GM19468 (cell line): ENCODE measurements around the gene MYL7.
"Not testable (repeated sequence)": the region's sequence is repeated elsewhere in the genome, so short reads cannot be mapped to it uniquely, and the experiment has no call there.

Experiments used
- ATAC-seq: cut with Tn5 transposase; IDR thresholded peaks from one replicate; pipeline ENCODE4 v1.9.1; 2021; ENCODE audit warnings: mild to moderate bottlenecking, moderate library complexity, moderate number of reproducible peaks; ENCODE audit not compliant: unreplicated experiment; ENCODE audit errors: extremely low read depth

The MYL7 gene

GRCh38 chr7:44141221-44141850 is at the start of gene MYL7:
MYL7 (minus strand) TSS chr7:44141332; CDS start chr7:44141305, 27 bp downstream.
- no peak for ATAC-seq

GRCh38 chr7:44189993-44190872 is 49.1 kb upstream of the MYL7 start:
- ATAC-seq: no peak

- no peak for ATAC-seq
These were observed 48.3 kb upstream of the MYL7 start, which contains the start of gene GCK for GRCh38 chr7:44189286-44189992. GCK (minus strand) TSS chr7:44189439; CDS start chr7:44188953, 486 bp downstream.

GRCh38 chr7:44188480-44189225 is 47.5 kb upstream of the MYL7 start:
- no peak for ATAC-seq

- ATAC-seq: no peak
These were observed 46.7 kb upstream of the MYL7 start for GRCh38 chr7:44187636-44188416.

- ATAC-seq: no peak
These were observed 45.6 kb upstream of the MYL7 start for GRCh38 chr7:44186736-44187135.

- no peak for ATAC-seq
These were observed 44.6 kb upstream of the MYL7 start for GRCh38 chr7:44185729-44186128.

- no peak for ATAC-seq
These were observed 43.8 kb upstream of the MYL7 start for GRCh38 chr7:44184873-44185446.

- no peak for ATAC-seq
These were observed 43.2 kb upstream of the MYL7 start for GRCh38 chr7:44184206-44184872.

GRCh38 chr7:44183386-44183785 is 42.3 kb upstream of the MYL7 start:
- no peak for ATAC-seq

GRCh38 chr7:44182827-44183226 is 41.7 kb upstream of the MYL7 start:
- no peak for ATAC-seq

GRCh38 chr7:44180631-44181030 is 39.5 kb upstream of the MYL7 start:
- no peak for ATAC-seq

- no peak for ATAC-seq
These were observed 36.5 kb upstream of the MYL7 start for GRCh38 chr7:44177570-44178131.

GRCh38 chr7:44176486-44176885 is 35.4 kb upstream of the MYL7 start:
- no peak for ATAC-seq

- no peak for ATAC-seq
These were observed 34.6 kb upstream of the MYL7 start for GRCh38 chr7:44175730-44176129.

GRCh38 chr7:44174694-44174948 is 33.5 kb upstream of the MYL7 start:
- ATAC-seq: not testable (repeated sequence)

GRCh38 chr7:44173911-44174693 is 33.0 kb upstream of the MYL7 start:
- no peak for ATAC-seq
